NAMALWA (cell line): ENCODE measurements around the gene NAALADL2.
A peak's percentile ranks its signal among the peaks of the same experiment; 100 is the strongest.
"Not testable (repeated sequence)": the region's sequence is repeated elsewhere in the genome, so short reads cannot be mapped to it uniquely, and the experiment has no call there.

Source experiments
- DNase-seq: peaks from one replicate; pipeline ENCODE4 v3.0.0-alpha.2; 2015; ENCODE audit warnings: low spot score

Gene NAALADL2

GRCh38 chr3:175129571-175129970, 270.4 kb downstream of the NAALADL2 start:
- DNase-seq, result no peak

GRCh38 chr3:175131866-175132265, 272.7 kb downstream of the NAALADL2 start:
- DNase-seq, result not testable (repeated sequence)

- not testable (repeated sequence) for DNase-seq
Observed at GRCh38 chr3:175132706-175133105, 273.6 kb downstream of the NAALADL2 start.

GRCh38 chr3:175144368-175144767, 285.2 kb downstream of the NAALADL2 start:
- no peak for DNase-seq

GRCh38 chr3:175146258-175146657, 287.1 kb downstream of the NAALADL2 start:
- peak; percentile 41 for DNase-seq

GRCh38 chr3:175149675-175150074, 290.5 kb downstream of the NAALADL2 start:
- peak; percentile 96 for DNase-seq

GRCh38 chr3:175150812-175151401, 291.8 kb downstream of the NAALADL2 start:
- peak; percentile 11 for DNase-seq

GRCh38 chr3:175153595-175153994, 294.5 kb downstream of the NAALADL2 start:
- DNase-seq, result no peak

- no peak for DNase-seq
Observed at GRCh38 chr3:175155172-175155571, 296.0 kb downstream of the NAALADL2 start.

GRCh38 chr3:175159202-175159601, 300.1 kb downstream of the NAALADL2 start:
- peak; percentile 15 for DNase-seq

- DNase-seq, result no peak
Observed at GRCh38 chr3:175161291-175161690, 302.2 kb downstream of the NAALADL2 start.

- DNase-seq, result no peak
Observed at GRCh38 chr3:175163686-175164085, 304.6 kb downstream of the NAALADL2 start.

GRCh38 chr3:175173117-175173516, 314.0 kb downstream of the NAALADL2 start:
- not testable (repeated sequence) for DNase-seq

- DNase-seq, result no peak
Observed at GRCh38 chr3:175176556-175176955, 317.4 kb downstream of the NAALADL2 start.

GRCh38 chr3:175179055-175179454, 319.9 kb downstream of the NAALADL2 start:
- no peak for DNase-seq

GRCh38 chr3:175184392-175184791, 325.3 kb downstream of the NAALADL2 start:
- DNase-seq, result peak; percentile 9

- no peak for DNase-seq
Observed at GRCh38 chr3:175185903-175186302, 326.8 kb downstream of the NAALADL2 start.

GRCh38 chr3:175186511-175186910, 327.4 kb downstream of the NAALADL2 start:
- DNase-seq, result no peak

- no peak for DNase-seq
Observed at GRCh38 chr3:175187586-175187985, 328.5 kb downstream of the NAALADL2 start.

- no peak for DNase-seq
Observed at GRCh38 chr3:175192536-175192935, 333.4 kb downstream of the NAALADL2 start.

GRCh38 chr3:175193815-175194518, 334.8 kb downstream of the NAALADL2 start:
- no peak for DNase-seq

- no peak for DNase-seq
Observed at GRCh38 chr3:175198991-175199783, 340.1 kb downstream of the NAALADL2 start.

- no peak for DNase-seq
Observed at GRCh38 chr3:175199961-175200360, 340.8 kb downstream of the NAALADL2 start.
